Transverse colon (tissue), 4 donors: ENCODE measurements around the gene SCRT2.

Experiments used
- EP300 ChIP-seq: sonication (generic); formaldehyde crosslinking; IDR thresholded peaks from one replicate; pipeline ENCODE4 v1.6.1; 2017; ENCODE audit warnings: antibody characterized with exemption, low read depth
- POLR2A ChIP-seq: fragments of 450-650 bp; IDR thresholded peaks from one replicate; pipeline ENCODE4 v1.6.1; 2016; ENCODE audit warnings: antibody characterized with exemption, mild to moderate bottlenecking, moderate library complexity
- POLR2AphosphoS5 ChIP-seq, 3 donors: sonication (generic); formaldehyde crosslinking; IDR thresholded peaks; one replicate each; pipeline ENCODE4 v1.6.1; 2016; ENCODE audit warnings: antibody characterized with exemption in 3 of 3
- TF ChIP-seq, protein P1 (sequence below), 5 experiments: fragments of 200-600 bp in 3 of 5; fragments of 450-650 bp in 2 of 5; sonication (generic) in 3 of 5; IDR thresholded peaks; 1 replicate in 2 of 5; 2 replicates in 3 of 5; pipeline ENCODE4 v1.5.1; 2016 to 2017; ENCODE audit warnings: antibody characterized with exemption in 5 of 5, inconsistent platforms in 3 of 5, mild to moderate bottlenecking in 2 of 5, moderate library complexity in 1 of 5

GRCh38 chr20:682123-682522 is 6.5 kb upstream of the SCRT2 start:
- TF ChIP-seq POLR2A (no peak), EP300 (no peak), POLR2AphosphoS5 (IDR thresholded peaks at IDR 0.05) (no peak)
- TF ChIP-seq, protein P1, sequence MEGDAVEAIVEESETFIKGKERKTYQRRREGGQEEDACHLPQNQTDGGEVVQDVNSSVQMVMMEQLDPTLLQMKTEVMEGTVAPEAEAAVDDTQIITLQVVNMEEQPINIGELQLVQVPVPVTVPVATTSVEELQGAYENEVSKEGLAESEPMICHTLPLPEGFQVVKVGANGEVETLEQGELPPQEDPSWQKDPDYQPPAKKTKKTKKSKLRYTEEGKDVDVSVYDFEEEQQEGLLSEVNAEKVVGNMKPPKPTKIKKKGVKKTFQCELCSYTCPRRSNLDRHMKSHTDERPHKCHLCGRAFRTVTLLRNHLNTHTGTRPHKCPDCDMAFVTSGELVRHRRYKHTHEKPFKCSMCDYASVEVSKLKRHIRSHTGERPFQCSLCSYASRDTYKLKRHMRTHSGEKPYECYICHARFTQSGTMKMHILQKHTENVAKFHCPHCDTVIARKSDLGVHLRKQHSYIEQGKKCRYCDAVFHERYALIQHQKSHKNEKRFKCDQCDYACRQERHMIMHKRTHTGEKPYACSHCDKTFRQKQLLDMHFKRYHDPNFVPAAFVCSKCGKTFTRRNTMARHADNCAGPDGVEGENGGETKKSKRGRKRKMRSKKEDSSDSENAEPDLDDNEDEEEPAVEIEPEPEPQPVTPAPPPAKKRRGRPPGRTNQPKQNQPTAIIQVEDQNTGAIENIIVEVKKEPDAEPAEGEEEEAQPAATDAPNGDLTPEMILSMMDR (IDR thresholded peaks at IDR 0.05) = no peak
